GOT3 (cell line): Measurements from ENCODE around the gene GMDS.

Experiments
- DNase-seq: peaks from one replicate; lab custom pipeline; 2025; ENCODE audit warnings: mixed read lengths; lab: John Stamatoyannopoulos, UW

GMDS gene

DNA sequence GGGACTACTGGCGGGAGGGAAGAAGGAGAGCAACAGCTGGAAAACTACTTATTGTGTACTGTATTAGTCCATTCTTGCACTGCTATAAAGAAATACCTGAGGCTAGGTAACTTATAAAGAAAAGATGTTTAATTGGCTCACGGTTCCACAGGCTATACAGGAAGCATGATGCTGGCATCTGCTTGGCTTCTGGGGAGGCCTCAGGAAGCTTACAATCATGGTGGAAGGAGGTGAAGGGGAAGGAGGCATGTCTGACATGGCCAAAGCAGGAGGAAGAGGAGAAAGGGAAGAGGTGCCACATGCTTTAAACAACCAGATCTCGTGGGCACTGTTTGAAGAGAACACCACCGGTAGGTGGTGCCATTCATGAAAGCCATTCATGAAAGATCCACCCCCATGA lies 67.3 kb downstream of the GMDS start:
- no peak for DNase-seq

DNA sequence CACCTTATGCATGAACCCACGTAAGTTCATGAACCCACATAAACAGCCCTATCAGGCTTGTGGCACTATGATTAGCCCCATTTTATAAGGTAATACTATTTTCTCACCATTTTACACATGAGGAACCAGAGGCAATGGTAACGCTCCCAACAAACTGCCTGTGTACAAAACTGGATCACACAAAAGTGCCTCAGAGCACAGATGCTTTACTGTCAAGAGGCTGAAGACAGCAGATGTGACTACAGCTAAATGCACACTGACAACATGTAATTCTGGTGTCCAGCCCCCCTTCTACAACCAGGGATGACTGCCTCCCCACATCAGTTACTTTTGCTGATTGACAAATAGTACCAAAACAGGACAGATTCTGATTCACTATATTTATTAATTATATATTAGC lies 69.6 kb downstream of the GMDS start:
- no peak for DNase-seq

DNA sequence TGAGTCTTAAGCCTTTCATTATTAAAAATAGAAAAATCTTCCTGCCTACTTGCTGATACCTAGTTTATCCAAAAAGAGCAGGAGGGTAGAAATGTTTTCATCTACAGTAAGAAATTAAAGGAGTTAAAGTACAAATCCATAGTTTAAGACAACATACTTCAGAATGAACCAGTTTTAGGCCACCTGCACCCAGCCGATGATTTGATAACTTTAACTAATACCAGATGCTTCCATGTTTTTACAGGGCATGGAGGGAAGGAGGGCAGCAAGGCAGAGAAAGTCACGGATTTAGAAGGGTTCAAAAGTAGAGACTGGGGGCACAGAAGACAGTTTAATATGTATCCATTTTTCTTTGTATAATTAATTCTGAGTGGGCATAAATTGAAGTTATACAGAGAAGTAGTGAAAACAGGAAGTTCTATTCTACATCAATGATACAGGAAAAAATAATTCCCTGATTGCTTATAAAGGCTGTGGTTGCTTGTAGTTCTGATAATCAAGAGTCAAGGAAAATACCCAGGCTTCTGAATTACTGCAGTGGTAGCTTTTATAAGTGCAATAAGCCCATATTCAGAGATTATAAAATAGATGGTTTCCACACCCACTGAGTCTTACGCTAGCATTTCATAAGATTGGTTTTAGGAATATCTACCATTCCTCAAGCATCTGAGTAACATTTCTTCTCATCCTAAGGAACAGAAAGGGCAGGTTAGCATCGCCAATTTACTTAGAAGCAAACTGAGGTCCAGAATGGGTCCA lies 72.0 kb downstream of the GMDS start:
- DNase-seq, result no peak

DNA sequence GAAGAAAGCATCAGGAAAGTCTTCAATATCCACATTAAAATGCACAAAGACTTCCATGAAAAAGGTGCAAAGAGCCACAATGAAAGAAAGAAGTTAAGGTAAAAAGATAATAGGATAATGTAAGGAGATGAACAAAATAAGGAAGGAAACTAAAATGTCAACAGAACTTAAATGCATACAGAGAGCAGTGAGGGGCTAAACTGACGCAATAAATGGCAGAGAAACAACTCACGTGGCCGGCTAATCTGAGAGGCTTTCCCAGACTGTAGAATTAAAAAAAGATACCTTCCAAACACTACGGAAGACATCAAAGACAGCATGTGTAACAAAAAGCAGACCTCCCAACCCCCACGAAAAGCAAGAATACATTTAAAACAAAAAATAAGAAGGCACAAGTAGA lies 73.7 kb downstream of the GMDS start:
- DNase-seq, result no peak

GRCh38 chr6:2168480-2168879 lies 76.9 kb downstream of the GMDS start:
- DNase-seq, result no peak

DNA sequence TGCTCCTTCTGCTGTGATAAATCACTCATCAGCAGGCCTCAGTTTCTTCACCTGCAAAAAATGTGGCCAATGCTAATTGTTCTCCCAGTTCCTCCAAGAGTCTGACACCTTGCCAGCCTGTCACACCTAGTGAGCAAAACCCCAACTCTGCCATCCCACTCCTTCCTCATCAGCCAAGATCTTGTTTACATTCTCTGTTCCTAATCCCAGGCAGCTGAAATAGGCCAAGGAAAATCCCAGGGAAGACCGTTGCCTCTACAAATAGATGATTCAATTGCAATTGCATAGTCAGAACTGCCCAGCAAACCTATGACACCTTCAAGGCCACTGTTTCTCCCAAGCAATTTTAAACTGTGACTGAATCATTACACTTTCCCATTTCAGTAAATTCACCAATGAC lies 78.7 kb downstream of the GMDS start:
- DNase-seq, result no peak

GRCh38 chr6:2165286-2165685 lies 80.1 kb downstream of the GMDS start:
- DNase-seq, result no peak

GRCh38 chr6:2164481-2164880 lies 80.9 kb downstream of the GMDS start:
- DNase-seq, result no peak

DNA sequence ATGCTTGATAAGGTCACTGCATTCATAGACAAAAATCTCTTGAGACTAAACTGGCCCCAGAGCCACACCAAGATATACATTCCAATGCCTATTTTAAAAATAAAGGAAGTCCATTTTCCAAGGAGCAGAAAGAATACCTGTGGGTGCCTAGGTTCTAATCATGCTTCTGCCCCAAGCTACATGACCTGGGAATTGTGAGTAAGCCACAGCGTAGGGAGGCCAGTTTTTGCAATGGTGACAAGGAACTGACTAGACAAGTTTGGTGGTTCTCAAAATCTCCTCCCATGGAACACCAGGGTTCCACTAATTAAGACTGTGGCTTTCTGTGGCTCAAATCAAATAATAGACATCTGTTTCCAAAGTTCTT lies 83.3 kb downstream of the GMDS start:
- no peak for DNase-seq

- DNase-seq, result no peak
Measured at GRCh38 chr6:2158596-2159271, 86.7 kb downstream of the GMDS start.

DNA sequence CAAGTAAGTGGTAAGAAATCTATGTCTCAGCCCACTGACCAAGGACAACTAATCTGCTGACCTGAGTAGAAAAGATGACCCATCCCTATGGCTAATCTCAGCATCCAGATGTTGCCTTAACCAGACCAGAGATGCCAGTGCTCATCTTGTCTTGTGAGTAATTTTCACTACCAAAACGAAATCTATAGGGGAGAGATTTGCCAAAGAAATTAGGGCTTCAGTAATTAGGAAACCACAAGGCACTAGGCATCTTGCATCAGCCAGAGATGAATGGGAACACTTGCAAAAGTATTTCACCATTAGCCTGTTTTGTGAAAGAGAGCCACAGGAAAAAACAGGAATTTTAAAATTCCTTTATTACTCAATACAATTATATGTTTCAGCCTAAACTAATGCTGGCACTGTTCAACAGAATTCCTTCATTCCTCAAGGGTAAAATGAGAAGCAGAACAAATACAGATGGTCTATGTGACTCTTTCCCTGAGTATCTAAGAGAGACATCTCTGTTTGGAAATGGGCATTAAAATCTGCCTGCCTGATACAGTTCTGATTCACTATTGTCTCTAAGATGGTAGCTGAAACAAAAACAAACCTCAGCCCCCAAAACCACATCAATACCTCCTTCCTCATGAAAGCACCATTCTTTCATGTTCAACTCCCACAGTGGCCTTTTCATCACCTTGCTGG lies 87.8 kb downstream of the GMDS start:
- no peak for DNase-seq

- no peak for DNase-seq
Measured at GRCh38 chr6:2155206-2155605, 90.2 kb downstream of the GMDS start.

- DNase-seq, result no peak
Measured at GRCh38 chr6:2149361-2150006, 95.9 kb downstream of the GMDS start.

DNA sequence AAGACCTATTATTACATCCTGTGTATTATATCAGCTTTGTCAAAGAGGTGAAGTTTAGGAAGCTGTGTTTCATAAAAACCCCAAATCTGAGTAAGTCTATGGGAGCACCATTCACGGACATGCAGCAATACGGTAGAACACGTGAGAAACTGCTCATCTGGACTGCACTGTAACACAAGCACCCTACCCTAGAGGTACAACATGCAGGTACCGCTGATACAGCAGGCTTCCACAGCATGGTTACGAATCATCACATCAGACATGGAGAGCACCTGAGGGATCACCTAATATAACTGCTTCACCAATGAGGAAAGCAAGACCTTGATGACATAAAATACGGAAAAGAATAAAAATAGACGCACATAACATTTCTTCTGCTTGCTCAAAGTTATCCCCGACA lies 96.7 kb downstream of the GMDS start:
- DNase-seq, result no peak

DNA sequence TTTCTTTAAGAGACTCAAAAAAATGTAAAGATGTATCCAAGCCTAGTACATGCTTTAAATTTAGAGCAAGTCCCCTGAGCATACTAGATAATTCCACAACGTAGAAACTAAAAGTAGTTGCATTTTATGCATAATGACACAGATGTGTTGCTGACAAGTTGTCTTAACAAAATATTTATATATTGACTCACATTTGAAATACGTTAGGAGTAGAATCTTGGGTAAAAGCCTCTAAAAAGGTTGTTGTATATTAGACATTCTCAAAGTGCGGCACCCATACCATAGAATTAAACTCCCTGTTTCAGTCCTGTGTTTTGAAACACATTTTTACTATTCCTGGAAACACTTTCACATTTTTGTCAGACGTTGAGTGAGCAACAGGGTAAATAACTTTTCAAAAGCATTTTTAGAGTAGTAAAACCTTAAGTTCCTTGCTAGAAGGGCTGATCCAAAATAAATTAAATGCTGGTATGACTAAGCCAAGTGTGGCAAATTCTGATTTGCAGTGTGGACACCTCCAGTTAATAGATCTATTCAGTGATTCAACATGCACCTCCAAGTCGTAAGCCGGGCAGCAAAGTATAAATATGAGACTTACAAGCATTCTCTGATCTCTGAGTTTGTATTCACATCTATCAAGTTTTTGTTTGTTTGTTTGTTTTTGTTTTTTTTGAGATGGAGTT lies 97.5 kb downstream of the GMDS start:
- DNase-seq, result no peak

DNA sequence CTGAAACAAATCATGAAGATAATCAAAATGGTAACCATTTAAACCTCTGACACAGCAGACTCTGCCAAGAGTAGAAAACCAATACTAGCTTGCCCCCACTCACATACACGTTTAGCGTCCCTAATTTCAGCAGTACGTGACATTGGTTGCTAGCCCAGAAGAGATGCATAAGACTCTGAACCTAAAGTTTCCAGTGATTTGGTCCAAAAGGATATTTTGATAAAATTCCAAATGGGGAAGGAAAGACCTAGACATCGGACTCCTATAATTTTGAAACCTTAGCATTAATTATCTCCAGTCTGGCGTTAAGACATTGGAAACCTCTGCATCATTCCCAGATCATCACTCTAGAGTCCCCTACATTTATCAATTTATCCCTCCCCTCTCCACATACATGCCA lies 98.1 kb downstream of the GMDS start:
- DNase-seq, result no peak

DNA sequence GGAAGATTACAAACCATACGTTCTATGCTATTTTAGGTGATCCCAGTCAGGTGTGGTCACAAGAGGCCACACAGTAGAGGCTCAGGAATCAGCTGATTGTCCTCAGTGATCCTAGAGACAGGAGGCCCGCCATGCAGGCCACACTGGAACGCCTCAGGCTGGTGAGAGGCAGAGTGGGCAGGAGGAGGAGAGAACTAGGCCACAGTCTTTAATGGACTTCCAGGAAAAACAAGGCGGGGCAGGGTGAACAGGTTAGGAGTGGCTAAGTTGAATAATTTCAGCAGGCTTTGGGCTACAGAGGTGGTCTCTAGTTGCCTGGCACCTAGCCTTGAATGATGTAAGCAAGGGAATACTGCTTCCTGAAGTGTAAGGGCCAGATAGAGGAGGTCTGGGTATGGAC lies 101.2 kb downstream of the GMDS start:
- DNase-seq, result no peak

DNA sequence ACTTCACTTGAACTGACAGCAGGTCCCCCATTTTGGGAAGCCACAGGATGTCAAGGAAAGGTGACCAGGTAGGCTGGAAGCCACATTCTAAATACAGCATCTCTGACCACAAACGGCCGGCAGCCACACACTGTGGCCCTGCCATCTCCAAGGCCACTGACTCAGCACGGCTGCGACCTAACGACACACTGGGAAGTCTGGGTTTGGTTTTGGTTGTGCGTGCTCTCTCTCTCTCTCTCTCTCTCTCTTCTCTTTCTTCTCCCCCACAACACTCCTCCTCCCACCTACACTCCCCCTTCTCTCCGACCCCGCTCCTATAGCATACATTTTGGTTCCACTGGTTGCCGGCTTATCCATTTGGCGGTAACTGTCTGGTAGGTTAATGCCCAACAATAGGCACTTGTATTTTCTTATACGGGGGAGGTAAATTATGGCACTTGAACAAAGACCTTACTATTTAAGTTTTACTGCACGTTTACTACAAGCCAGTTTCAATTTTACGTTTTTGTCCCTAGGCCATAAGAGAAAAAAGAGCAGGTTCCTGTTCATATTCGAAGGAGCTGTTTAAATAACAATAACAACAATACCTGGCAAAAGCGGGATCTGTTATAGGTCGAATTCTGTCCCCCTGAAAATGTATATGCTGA lies 103.6 kb downstream of the GMDS start:
- no peak for DNase-seq

- no peak for DNase-seq
Measured at GRCh38 chr6:2140438-2141128, 104.8 kb downstream of the GMDS start.

DNA sequence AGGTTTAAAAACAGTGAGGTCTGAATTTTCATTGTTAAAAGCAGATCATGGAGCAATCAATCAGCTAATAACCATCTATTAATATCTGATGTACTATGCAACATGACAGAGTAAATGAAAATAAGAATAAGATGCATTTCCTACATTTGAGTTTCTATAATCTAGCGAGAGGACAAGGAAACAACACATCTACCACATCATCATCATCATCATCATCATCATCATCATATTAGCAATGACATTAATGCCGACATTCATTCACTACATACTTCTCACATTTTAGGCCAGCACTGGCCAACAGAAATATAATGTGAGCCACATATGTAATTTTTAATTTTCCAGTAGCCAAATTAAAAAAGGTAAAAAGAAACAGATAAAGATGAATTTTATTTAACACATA lies 110.0 kb downstream of the GMDS start:
- no peak for DNase-seq

DNA sequence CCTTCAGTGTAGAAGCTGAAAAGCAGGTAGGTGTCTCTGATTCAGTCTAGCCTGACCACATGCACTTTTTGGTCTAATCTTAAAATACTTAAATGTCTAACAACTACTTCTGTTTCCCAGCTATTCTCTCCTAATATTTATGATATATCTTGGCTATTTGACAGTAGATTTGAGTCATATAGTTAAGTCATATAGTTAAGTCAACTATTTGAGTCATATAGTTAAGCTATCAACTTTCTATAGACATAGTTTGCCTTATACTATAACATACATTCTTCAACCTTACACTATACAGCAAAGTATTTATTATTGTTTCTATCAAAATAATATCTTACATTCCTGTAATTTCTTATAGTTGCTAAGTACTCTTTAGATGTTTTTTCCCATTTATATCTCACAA lies 110.9 kb downstream of the GMDS start:
- no peak for DNase-seq
